Ishikawa (cell line): Measurements from ENCODE around the gene ACYP2.

Experiments used
- CEBPB ChIP-seq: IDR thresholded peaks from 2 replicates; pipeline ENCODE4 v1.6.1; 2012
- CREB1 ChIP-seq: IDR thresholded peaks from 2 replicates; pipeline ENCODE4 v1.6.1; 2012; ENCODE audit warnings: low read depth
- EGR1 ChIP-seq: IDR thresholded peaks from 2 replicates; pipeline ENCODE4 v1.6.1; 2012
- EP300 ChIP-seq: IDR thresholded peaks from 2 replicates; pipeline ENCODE4 v1.6.1; 2012; ENCODE audit warnings: borderline replicate concordance
- FOXM1 ChIP-seq: IDR thresholded peaks from 2 replicates; pipeline ENCODE4 v1.6.1; 2012; ENCODE audit warnings: low read depth, borderline replicate concordance
- MAX ChIP-seq: IDR thresholded peaks from 2 replicates; pipeline ENCODE4 v1.6.1; 2012
- NFIC ChIP-seq: IDR thresholded peaks from 2 replicates; pipeline ENCODE4 v1.6.1; 2012
- RAD21 ChIP-seq: IDR thresholded peaks from 2 replicates; pipeline ENCODE4 v1.6.1; 2012; ENCODE audit warnings: low read depth
- REST ChIP-seq: IDR thresholded peaks from 2 replicates; pipeline ENCODE4 v1.6.1; 2012; ENCODE audit warnings: low read depth, mild to moderate bottlenecking
- TAF1 ChIP-seq: IDR thresholded peaks from 2 replicates; pipeline ENCODE4 v1.6.1; 2012; ENCODE audit warnings: low read depth, mild to moderate bottlenecking
- TCF12 ChIP-seq: IDR thresholded peaks from 2 replicates; pipeline ENCODE4 v1.6.1; 2012; ENCODE audit warnings: low read depth
- TEAD4 ChIP-seq: IDR thresholded peaks from 2 replicates; pipeline ENCODE4 v1.6.1; 2012
- USF1 ChIP-seq: IDR thresholded peaks from 2 replicates; pipeline ENCODE4 v1.6.1; 2012
- YY1 ChIP-seq: IDR thresholded peaks from 2 replicates; pipeline ENCODE4 v1.6.1; 2012; ENCODE audit warnings: low read depth

GRCh38 chr2:54099370-54099769, 16.0 kb upstream of the ACYP2 start:
- TF ChIP-seq FOXM1 (no peak), TCF12 (no peak), REST (no peak), TAF1 (no peak), RAD21 (no peak), NFIC (no peak), YY1 (no peak), EGR1 (no peak), EP300 (no peak), TEAD4 (no peak), MAX (no peak), USF1 (no peak), CREB1 (no peak), CEBPB (no peak)
